AG20443 (cell line): ENCODE results near the gene FGGY.
"Not testable (repeated sequence)": the region's sequence is repeated elsewhere in the genome, so short reads cannot be mapped to it uniquely, and the experiment has no call there.

ENCODE experiments used
- DNase-seq: peaks from one replicate; pipeline ENCODE4 v3.0.0; 2012; ENCODE audit warnings: low spot score, mixed read lengths

FGGY gene

DNA sequence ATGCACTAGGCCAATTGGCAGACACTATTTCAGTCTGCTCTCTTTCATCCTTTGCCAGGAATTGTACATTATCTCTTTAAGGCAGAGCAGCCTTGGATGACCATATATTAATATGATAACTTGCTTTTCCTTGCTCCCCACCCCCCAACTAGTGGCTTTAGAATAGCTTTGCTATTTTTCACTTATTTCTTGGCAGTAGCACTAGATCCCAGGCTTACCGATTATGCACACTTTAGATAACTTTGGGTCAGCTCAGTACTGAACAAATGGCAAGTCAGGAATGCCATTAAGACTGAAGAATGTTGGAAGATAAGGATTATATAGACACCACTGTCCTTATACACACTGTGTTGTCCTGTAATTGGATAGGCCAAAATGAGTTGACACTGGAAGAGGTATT lies 146.4 kb downstream of the FGGY start:
- no peak for DNase-seq

DNA sequence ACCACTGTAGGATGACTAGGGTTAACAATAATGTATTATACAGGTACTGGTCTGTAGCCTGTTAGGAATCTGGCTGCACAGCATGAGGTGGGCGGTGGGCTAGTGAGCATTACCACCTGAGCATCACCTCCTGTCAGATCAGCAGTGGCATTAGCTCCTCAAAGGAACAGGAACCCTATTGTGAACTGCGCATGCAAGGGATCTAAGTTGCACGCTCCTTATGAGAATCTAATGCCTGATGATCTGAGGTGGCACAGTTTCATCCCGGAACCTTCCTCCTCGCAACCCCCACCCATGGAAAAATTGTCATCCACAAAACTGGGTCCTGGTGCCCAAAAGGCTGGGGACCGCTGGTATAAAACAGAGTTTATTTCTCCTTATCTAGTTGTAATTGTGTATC lies 147.6 kb downstream of the FGGY start:
- no peak for DNase-seq

DNA sequence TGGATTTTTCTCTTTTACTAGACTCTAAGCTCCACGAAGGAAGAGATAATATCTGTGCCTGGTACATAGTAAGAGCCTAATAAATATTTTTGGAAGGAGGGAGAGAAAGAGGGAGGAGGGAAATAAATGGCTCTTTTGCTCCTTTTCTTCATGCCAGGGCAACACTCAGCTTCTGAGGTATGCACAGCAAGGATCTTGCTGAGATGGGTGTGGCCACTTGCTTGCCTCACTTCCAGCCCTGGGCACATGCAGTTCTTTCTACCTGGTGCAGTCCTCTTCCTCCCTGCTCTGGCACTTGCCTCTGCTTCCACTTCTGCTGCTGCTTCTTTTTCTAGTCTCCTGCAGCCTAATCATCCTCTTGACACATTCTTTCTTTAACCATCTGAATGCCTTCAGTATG lies 148.1 kb downstream of the FGGY start:
- peak; percentile 69 for DNase-seq

DNA sequence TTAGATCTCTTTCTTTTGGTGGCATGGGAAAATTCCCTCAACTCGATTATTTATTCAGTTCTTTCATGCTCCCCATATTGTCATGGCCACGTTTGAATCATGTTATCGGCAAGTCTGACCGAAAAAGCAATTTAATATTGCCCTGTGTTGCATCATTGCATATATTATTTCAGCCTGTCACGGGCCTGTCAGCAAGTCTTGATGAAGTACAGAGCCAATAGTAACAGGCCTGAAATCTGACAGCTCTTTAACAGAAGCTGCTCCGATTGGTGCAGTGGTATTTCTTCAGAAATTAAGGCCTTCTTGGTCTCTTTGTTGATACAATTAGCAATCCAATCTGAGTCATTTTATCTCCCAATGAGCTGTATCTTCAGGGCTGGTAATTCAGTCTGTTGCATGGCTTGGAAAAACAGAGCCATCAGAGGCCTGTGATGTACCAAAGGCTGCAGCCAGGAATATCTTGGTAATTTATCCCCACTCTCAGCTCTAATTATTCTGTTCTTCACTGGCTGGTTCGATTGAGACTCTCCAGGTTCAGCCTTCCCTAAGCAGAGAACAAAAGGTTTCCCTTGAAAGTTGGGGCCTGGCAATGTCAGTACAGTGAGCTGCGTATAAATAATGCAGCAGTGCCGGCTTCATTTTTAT lies 149.5 kb downstream of the FGGY start:
- peak; percentile 66 for DNase-seq

DNA sequence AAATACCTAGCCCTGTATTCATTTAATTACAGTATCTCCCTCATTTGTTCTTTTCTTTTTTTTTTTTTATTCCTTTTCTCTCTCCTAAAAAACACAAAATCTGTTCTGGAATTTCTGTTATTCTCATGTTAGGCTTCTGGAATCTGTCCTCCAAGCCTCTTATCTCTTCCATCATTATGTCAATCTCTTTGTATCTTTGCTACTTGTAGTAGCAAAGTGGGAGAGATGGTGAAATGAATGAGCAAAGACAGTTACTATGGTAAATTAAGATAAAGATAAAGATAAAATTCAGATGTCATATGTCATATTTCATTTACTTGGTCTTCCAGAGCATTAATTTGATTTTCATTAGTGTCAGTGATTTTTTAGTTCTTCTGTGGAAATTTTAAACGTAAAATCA lies 155.1 kb downstream of the FGGY start:
- DNase-seq, result no peak

DNA sequence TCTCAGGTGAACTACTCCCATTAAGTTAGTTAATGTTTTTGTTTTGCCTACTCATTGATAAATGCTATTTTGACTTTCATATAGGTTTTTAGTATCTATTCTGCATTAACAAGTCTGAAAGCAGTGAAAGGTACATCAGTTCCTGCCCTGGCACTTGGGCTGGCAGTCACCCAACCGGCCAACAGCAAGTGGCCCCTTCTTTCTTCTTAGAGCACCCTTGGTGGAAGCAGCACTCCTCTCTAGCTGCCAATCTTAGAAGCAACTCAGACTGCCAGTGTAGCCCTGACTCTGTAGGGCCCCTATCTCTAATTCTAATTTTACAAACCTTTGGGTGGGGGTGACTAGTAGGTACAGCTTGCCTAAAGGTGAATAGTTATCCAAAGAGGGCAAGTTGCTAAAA lies 155.7 kb downstream of the FGGY start:
- DNase-seq, result no peak

DNA sequence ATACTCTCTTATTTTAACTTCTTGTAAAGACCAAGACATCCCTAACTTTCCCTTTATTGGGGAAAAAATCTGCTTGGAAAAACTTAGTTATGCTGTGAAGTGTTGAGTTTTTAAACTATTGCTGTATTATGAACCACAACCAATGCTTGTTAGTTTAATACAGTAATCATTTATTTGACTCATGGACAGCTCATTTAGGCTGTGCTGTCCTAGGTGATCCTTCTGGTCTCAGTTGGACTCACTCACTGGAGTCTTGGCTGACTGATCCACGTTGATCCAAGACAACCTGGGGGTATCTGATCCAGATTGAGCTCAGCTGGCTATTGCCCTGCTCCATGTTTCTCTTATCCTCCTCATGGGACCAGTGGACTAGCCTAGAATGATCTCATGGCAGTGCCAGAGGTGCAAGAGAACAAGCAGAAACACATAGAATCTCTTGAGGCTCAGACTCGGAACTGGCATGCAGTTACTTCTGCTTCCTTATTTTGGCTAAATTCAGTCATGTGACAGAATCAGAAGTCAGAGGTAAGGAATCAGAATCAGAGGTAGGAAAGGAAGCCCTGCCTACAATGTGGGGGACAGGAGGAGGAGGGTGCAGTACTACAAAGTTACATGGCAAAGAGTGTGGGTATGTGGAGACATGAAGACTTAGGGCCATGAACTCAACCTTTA lies 156.5 kb downstream of the FGGY start:
- no peak for DNase-seq

DNA sequence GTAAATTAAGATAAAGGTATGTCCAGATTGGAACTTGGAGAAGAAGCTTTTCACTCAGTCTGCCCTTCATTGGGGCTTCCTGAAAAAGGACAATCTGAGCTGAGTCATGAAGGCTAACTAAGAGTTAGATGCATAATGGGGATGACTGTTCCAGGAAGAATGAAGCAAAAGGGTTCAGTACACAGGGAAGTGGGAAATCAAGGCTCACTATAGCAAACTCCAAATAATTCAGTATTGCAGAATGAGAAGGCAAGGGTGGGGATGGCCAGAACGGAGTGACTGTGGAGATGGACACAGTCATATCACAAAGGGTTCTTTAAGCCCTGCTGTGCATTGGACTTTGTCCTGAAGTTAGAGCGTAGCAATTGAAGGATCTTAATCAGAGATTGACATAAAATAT lies 158.3 kb downstream of the FGGY start:
- peak; percentile 74 for DNase-seq

DNA sequence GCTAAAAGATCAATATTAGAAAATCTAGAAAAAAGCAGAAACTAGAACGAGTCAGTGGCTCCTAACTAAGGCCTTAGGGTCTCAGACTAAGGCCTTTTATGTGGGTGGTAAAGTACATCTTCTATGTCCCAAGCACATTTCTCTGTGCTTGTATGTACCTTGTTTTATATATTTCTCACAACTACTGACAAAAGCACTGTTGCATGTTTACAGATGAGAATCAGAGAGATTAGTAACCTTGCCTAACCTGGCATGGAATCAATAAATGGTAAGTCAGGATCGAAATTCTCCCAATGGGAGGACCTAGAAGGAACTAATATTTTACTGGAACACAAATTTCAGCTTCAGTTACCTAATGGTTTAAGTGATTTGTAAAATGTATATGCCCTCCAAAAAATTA lies 160.9 kb downstream of the FGGY start:
- no peak for DNase-seq

DNA sequence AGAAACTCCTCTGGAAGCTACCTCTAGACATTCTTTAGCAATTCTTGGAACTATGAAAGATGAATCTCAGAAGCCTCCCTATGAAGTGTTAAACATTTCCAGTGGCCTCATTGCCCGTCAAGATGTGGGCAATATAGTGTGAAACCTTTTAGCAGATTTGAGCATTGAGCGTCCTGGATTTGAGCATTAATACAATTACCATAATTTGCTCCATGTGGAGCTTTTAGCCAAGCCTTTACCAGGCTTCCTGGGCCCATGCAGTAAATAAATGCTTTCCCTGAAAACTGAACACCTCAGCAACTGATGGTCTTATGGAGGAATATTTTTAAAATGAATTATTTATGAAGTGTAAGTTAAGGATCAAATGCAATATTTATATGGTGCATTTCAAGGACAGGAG lies 162.0 kb downstream of the FGGY start:
- no peak for DNase-seq

DNA sequence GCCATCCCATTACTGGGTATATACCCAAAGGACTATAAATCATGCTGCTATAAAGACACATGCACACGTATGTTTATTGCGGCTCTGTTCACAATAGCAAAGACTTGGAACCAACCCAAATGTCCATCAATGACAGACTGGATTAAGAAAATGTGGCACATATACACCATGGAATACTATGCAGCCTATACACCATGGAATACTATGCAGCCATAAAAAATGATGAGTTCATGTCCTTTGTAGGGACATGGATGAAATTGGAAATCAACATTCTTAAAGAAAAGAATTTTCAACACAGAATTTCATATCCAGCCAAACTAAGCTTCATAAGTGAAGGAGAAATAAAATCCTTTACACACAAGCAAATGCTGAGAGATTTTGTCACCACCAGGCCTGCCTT lies 166.0 kb downstream of the FGGY start:
- not testable (repeated sequence) for DNase-seq

DNA sequence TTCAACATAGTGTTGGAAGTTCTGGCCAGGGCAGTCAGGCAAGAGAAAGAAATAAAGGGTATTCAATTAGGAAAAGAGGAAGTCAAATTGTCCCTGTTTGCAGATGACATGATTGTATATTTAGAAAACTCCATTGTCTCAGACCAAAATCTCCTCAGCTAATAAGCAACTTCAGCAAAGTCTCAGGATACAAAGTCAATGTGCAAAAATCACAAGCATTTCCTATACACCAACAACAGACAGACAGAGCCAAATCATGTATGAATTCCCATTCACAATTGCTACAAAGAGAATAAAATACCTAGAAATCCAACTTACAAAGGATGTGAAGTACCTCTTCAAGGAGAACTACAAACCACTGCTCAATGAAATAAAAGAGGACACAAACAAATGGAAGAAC lies 168.6 kb downstream of the FGGY start:
- DNase-seq, result not testable (repeated sequence)

DNA sequence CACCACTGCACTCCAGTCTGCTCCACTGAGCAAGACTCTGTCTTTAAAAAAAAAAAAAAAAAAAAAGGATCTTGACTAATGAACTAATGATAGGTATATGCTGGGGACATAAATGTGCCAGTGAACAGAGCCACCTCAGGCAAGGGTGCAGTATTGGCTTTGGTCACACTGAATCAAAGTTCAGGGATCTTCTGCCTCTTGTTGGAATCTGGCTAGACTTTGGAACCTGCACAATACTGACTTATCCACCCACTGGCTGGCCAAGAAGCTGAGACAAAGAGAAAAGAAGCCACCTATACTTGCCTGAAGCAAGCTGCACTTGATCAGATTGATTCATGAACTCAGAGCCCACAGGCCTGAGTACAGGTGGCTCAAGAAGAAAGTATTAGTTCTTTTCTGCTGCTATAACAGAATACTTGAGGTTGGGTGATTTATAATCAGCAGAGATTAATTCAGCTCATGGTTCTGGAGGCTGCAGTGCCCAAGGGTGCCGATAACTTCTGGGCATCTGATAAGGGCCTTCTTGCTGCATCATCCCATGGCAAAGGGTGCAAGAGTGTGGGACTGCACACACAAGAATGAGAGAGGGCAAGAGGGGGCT lies 172.0 kb downstream of the FGGY start:
- no peak for DNase-seq

DNA sequence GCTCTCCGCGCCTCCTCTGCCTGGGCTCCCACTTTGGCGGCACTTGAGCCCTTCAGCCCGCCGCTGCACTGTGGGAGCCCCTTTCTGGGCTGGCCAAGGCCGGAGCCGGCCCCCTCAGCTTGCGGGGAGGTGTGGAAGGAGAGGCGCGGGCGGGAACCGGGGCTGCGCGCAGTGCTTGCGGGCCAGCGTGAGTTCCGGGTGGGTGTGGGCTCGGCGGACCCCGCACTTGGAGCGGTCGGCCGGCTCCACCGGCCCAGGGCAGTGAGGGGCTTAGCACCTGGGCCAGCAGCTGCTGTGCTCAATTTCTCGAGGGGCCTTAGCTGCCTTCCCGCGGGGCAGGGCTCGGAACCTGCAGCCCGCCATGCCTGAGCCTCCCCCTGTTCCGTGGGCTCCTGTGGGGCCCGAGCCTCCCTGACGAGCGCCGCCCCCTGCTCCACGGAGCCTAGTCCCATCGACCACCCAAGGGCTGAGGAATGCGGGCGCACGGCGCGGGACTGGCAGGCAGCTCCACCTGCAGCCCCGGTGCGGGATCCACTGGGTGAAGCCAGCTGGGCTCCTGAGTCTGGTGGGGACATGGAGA lies 175.2 kb downstream of the FGGY start:
- DNase-seq, result not testable (repeated sequence)

DNA sequence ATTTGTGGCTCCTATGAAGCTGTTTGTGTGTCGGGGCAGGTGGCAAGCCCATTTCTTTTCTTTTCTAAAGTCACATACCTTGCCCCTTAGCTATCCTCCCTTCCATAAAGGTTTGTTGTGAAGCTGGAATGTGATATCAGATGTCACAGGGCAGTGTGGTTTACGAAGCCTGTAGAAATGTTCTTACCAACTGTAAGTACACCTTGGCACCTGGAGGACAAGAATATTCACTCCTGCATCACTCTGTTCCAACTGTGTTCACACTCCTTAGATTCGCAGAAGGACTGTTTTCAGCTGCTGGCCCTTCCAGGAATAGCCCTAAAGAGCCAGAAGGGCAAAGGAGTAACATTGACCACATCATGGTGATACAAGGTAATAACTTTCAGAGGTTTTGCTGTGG lies 176.9 kb downstream of the FGGY start:
- DNase-seq, result no peak

DNA sequence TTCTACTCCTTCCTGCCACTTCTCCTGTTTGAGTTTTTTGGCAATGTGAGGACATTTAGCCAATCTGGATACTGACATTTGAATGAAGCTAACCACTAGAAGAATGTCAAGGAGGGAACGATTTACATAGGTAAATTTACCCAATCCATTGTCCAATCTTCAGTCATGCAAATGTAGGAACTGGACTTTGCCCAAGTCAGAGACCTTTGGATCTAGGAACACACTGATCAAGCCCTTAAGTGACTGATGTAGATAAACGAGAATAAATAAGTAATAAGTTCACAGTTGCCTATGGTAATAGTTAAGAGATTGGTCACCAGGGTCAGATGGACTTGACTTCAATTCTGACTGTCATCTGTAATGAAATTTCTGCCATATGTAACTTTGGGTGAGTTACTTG lies 177.6 kb downstream of the FGGY start:
- DNase-seq, result no peak

DNA sequence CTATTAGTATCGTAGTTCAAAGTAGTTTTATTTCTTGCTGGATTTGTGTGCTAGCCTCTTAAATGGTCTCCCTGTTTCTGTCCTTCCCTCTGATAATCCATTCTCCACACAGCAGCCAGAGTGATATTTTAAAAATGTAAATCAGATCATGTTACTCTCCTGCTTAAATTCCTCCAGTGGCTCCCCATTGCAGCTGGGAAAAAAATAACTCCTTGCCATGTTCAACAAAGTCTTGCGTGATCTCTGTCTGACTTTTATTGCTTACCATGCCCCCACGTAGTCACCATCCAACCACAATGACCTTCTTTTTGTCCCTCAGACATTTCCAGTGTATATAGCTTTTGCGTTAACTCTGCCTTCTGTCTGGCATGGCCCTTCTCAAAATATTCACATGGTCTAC lies 178.8 kb downstream of the FGGY start:
- DNase-seq, result no peak

DNA sequence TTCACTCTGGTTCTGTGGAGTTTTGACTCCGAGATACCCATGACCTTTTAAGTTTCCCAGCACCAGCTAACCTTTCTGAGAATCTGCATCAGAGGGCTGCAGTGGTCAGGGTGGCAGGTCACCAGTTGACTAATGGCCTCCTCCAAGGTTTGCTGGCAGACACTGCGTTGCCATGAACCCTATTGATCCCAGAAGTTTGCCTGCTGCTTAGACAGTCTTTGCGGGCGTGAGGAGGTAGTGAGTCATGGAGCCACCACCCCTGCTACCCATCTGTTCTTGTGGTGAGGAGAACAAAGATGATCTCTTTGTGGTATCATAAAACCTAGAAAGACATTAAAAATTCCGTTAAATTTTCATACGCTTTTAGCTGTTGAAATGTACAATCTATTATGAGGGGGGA lies 180.4 kb downstream of the FGGY start:
- peak; percentile 87 for DNase-seq

DNA sequence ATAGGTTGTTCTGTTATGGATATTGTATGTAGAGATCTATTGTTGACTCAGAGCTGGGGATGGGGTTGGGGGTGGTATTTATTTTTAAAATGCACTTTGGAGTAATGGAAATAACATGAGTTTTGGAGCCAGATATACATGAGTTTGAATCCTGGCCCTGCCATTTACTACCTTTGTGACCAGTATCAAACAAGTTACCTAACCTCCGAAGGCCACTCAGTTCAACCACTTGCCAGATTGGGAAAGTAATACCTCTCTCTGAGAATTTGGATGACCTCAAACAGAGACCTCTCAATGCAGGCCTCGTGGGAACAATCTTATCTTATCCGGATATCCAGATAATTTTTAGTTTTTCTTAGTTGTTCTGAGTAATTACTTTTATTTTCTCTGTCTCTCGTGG lies 181.0 kb downstream of the FGGY start:
- no peak for DNase-seq

DNA sequence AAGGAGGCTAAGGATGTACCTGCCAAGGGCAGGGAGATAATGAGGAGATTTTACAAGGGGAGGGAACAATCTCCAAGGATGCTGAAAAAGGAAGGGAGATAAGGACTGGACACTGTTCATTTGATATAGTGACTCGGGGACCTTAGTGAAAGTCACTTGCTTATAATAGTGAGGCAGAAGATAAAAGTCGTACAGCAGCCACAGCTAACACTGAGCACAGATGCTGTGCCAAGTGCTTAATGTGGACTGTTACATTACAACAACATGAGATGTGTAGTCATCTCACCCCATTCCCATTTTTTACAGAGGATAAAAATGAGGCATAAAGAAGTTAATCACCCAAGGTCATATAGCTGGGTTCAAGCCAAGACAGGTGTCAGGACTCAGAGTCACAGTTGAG lies 181.9 kb downstream of the FGGY start:
- no peak for DNase-seq

DNA sequence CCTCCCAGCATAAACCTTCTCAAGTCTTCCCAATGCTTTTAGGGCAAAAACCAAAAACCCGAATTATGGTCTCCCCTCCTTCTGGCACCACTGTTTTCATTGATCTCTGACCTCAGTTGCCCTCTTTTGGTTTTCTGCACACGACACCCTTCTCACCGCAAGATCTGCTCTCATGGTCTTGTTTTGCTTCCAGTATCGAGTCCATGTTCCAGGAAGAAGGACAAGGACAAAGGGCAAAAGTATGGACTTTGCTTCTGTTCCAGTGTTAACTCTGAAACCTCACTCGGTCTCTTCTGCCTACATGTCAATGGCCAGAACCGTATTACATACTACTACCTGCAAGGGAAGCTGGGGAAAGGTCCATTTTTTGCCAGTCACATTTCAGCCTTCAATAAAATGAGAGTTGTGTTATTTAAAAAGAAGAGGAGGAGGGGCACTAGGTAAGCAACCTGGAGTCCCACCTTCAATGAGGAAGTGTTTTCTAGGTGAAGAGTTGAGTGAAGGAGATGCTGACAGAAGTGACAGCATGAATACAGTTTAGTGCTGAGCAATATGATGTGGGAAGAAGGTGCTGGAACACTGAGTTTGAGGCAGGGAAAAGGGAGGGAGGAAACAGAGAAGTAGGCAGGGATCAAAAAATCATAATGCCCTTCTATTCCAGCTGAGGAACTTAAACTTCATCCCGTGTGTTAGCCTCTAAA lies 183.4 kb downstream of the FGGY start:
- DNase-seq, result no peak

DNA sequence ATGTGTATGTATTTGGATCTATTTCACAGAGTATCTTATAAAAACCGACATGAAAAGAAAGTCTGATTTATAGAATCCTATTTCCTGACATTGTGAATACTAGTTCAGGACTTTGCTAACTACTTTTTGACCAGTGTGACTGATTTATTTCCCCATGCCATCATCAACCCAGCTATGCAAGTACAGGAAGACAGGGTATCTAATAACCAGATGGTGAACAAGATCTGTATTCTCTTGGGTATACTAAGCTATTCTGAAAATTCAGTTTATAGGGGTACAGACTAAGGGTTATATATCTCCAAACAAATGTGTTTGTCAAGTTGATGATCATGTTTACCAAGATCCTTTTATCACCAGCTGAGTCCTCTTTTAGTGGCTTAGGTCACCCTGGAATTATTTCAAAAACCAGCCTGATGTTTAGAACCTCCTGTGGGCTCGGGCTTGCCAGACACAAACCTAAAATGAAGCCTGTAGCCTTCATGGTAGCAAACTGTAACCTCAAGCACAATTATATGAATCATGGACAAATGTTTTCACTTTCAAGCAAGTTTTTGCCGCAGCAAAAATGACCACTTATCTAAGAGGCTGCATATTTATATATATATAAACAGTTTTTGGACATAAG lies 185.1 kb downstream of the FGGY start:
- no peak for DNase-seq
